Measurements from ENCODE around the gene CARNS1.

Gene CARNS1

GRCh38 chr11:67431346-67432249 lies 16.1 kb downstream of the CARNS1 start:
- no peak for FAIRE-seq

GRCh38 chr11:67432655-67433349 lies 17.3 kb downstream of the CARNS1 start:
- no peak for FAIRE-seq

GRCh38 chr11:67433536-67434394 lies 18.3 kb downstream of the CARNS1 start:
- FAIRE-seq = no peak

- no peak for FAIRE-seq
These were observed 19.0 kb downstream of the CARNS1 start for GRCh38 chr11:67434395-67434881.

- FAIRE-seq = no peak
These were observed 19.7 kb downstream of the CARNS1 start for GRCh38 chr11:67435031-67435726.

- no peak for FAIRE-seq
These were observed 20.4 kb downstream of the CARNS1 start for GRCh38 chr11:67435727-67436458.

- FAIRE-seq = no peak
These were observed 21.1 kb downstream of the CARNS1 start for GRCh38 chr11:67436459-67437081.

GRCh38 chr11:67437082-67437808 lies 21.8 kb downstream of the CARNS1 start, which contains the start of gene PTPRCAP:
Gene PTPRCAP, minus strand, starts transcription at chr11:67437682. Its CDS starts 63 bp downstream, at chr11:67437619.
- no peak for FAIRE-seq

- no peak for FAIRE-seq
These were observed 22.3 kb downstream of the CARNS1 start for GRCh38 chr11:67437809-67438157.

GRCh38 chr11:67438158-67438902 lies 22.9 kb downstream of the CARNS1 start:
- FAIRE-seq = no peak

GRCh38 chr11:67439321-67440228 lies 24.1 kb downstream of the CARNS1 start:
- FAIRE-seq = no peak

- no peak for FAIRE-seq
These were observed 25.0 kb downstream of the CARNS1 start for GRCh38 chr11:67440229-67441097.

GRCh38 chr11:67441098-67441563 lies 25.7 kb downstream of the CARNS1 start:
- no peak for FAIRE-seq

GRCh38 chr11:67441731-67442351 lies 26.4 kb downstream of the CARNS1 start:
- no peak for FAIRE-seq

- no peak for FAIRE-seq
These were observed 27.3 kb downstream of the CARNS1 start for GRCh38 chr11:67442504-67443404.

- FAIRE-seq = no peak
These were observed 30.0 kb downstream of the CARNS1 start for GRCh38 chr11:67445515-67445914.
